Measurements from ENCODE around the gene IL17REL.
"Not testable (repeated sequence)": the region's sequence is repeated elsewhere in the genome, so short reads cannot be mapped to it uniquely, and the experiment has no call there.

Gene IL17REL

DNA sequence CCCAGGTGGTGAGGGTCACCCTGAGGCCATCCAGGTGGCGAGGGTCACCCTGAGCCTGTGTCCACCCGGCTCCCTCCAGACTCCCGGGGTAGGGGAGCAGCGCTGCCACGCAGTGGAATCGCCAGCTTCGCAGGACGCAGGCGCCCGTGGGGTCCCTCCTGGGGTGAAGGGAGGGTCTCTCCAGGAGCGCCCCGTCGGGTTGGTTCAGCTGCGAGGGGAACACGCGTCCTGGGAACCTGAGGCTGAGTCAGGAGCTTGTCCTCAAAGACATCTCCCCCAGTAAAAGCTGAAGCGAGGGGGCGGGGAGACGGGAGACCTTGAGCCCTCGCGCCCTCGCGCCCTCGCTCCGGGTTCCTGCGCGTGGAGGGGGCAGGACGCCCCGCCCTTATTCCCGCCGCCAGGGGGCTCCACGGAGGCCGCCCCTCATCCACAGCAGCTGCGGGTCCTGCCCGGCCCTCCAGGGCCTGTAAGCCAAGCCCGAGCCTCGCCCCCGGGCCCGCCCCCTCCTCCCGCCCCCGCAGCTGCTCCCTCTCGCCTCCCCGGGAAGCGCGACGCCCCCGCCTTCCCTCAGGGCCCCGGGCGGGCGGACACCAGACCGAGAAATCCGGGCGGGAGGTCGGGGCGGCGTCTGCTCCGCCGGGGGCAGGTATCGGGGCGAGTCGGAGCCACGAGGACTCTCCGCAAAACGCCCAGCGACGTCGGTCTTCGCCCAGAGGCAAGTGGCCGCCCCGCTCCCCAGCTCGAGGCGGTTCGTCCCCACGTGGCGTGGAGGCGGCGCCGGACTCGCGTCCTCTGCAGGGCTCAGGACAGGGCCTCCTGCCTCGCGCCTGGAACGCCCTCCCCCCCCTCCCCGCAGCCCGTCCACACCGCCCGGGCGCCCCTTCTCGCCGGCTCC is 29.2 kb downstream of the IL17REL start:
- peak; percentile 20 for DNase-seq

DNA sequence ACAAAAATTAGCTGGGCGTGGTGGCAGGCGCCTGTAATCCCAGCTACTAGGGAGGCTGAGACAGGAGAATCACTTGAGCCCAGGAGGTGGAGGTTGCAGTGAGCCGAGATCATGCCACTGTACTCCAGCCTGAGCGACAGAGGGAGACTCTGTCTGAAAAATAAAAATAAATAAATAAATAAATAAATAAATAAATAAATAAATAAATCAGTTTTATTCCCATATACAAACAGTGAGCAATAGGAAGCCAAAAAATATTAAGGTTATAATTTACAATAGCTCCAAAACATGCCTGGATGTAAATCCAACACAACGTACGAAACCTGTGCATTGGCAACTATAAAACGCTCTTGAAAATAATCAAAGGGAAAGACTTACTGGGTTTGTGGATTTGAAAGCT is 30.8 kb downstream of the IL17REL start:
- DNase-seq = not testable (repeated sequence)

DNA sequence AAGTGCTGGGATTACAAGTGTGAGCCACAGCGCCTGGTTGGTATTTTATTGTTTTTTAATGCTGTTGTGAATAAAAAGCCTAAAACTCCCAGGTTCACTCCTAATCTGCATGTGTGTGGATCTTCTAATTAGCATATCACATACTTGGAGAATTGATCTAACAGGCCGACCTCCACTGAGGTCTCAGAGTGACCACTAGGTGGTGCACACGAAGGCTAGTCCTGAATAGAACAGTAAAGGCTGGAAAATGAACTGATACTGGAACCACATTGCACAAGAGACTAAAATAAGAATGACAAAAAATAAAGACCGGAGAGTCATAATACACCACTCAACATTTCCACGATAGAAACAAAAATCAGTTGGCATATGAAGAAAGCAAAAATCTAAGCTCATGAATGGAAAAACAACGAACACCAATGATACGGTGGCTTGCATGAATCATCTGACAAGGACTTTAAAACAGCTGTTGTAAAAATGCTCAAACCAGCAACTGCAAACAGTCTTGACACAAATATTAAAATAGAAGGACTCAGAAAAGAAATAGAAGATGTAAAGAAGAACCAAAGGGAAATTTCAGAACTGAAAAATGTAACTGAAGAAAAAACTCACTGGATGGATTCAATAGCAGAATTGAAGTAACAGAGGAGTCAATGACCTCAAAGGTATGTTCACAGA is 32.8 kb downstream of the IL17REL start:
- DNase-seq = no peak

DNA sequence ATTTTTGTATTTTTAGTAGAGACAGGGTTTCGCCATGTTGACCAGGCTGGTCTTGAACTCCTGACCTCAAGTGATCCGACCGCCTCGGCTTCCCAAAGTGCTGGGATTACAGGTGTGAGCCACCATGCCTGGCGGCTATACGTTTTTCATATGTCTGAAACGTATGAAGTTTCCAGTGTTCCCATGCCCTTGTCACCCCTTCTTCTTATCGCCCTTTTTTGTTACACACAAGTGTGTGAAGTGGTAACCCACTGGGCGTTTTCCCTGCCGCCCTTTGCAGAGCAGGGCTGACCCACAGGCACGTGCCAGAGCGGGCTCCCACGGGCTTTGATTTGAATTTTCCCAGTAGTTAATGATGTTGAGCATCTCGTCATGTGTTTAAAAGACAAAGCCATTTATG is 35.0 kb downstream of the IL17REL start:
- DNase-seq = no peak

DNA sequence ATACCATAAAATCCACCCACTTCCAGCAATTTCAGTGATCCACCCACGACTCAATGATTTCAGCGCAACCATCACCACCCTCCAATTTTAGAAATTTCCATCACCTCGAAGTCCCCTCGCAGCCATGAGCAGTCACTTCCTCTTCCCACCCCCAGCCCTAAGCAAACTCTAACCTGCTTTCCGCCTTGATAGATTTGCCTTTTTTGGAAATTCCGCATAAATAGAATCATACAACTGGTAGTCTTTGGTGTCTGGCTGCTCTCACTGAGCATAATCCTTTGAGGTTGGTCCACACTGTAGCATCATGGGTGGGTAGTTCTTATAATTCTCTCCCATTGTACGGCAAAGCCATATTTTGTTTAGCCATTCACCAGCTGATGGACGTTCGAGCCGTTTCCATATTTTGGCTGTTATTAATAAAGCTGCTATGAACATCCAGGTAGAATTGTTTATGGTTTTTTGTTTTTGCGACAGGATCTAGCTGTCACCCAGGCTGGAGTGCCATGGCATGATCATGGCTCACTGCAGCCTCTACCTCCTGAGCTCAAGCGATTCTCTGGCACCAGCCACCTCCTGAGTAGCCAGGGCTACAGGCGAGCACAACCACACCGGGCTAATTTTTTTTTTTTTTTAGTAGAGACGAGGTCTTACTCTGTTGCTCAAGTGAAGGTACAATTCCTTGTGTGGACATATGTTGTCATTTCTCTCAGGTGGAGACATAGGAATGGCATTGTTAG is 36.0 kb downstream of the IL17REL start:
- no peak for DNase-seq

DNA sequence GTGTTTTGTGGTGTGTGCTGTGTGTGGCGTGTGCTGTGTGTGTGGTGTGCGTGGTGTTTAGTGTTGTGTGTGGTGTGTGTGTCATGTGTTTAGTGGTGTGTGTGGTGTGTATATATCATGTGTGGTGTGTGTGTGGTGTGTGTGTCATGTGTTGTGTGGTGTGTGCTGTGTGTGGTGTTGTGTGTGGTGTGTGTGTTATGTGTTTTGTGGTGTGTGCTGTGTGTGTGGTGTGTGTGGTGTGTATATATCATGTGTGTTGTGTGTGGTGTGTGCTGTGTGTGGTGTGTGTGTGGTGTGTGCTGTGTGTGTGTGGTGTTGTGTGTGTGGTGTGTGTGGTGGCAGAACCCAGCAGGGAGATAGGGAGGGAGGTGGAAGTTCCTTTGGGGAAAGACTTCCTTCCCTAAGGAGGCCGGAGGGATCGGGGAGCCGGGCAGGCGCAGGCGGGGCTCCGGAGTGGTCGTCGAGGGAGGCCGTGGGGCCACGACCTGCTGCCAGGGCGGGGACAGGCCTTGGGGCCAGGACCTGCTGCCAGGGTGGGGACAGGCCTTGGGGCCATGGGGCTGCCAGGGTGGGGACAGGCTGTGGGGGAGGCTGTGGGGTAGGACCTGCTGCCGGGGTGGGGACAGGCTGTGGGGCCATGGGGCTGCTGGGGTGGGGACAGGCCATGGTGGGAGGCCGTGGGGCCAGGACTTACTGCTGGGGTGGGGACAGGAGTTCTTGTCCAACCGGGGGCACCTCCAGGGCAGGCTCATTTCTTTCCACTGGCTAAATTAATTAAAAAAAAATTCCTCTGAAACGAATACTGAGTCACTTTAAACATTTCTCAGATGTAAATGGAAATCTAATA is 36.8 kb downstream of the IL17REL start:
- peak; percentile 6 for DNase-seq

DNA sequence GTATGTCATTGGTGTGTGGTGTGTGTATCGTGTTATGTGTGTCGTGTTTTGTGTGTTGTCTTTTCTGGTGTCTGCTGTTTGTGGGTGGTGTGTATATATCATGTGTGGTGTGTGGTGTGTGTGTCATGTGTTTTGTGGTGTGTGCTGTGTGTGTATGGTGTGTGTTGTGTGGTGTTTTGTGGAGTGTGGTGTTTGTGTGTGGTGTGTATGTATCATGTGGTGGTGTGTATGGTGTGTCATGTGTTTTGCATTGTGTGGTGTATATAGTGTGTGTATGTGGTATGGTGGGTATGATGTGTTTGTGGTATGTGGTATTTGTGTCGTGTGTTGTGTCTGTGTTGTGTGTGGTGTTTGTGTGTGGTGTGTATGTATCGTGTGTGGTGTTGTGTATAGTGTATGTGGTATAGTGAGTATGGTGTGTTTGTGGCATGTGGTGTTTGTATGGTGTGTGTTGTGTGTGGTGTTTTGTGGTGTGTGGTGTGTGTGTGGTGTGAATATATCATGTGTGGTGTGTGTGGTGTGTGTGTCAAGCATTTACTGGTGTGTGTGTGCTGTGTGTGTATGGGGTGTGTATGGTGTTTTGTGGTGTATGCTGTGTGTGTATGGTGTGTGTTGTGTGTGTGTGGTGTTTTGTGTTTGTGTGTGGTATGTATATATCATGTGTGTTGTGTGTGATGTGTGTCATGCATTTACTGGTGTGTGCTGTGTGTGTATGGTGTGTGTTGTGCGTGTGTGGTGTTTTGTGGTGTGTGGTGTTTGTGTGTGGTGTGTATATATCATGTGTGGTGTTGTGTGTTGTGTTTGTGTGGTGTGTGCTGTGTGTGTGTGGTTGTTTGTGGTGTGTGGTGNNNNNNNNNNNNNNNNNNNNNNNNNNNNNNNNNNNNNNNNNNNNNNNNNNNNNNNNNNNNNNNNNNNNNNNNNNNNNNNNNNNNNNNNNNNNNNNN is 39.3 kb downstream of the IL17REL start:
- peak; percentile 11 for DNase-seq

DNA sequence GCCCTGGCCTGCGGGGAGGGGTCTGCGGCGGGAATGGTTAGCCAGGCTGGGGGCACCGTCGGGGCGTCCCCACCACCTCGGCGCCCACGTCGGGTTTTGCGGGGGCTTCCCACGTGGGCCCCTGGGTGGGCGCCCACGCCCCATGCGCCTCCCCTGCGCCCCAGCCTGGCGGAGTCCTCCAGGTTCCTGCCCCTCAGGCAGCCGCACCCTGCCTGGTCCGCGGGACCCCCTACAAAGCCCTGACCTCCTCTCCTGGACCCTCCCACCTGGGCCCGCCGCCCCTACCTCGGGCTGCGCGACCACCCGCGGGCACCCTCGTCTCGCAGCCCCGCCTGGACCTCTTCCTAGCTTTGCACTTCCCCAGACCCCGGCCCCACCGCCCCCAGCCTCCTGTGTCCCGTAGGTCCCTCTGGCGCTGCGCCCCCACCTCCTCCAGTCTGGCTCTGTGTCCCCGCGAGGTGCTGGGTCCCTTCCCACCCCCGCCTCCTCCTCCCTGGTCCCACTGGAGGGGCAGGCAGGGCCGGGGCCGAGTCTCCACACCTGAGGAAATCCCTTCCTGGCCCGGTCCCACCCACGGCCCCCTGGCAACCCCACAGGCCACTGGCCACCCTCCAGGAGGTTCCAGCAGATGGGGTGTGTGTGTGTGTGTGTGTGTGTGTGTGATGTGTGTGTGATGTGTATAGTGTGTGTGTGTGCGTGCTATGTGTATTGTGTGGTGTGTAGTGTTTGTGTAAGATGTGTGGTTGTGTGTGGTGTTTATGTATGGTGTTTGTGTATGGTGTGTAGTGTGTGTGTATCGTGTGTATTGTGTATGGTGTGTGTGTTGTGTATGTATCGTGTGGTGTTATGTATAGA is 40.2 kb downstream of the IL17REL start:
- DNase-seq = peak; percentile 4

DNA sequence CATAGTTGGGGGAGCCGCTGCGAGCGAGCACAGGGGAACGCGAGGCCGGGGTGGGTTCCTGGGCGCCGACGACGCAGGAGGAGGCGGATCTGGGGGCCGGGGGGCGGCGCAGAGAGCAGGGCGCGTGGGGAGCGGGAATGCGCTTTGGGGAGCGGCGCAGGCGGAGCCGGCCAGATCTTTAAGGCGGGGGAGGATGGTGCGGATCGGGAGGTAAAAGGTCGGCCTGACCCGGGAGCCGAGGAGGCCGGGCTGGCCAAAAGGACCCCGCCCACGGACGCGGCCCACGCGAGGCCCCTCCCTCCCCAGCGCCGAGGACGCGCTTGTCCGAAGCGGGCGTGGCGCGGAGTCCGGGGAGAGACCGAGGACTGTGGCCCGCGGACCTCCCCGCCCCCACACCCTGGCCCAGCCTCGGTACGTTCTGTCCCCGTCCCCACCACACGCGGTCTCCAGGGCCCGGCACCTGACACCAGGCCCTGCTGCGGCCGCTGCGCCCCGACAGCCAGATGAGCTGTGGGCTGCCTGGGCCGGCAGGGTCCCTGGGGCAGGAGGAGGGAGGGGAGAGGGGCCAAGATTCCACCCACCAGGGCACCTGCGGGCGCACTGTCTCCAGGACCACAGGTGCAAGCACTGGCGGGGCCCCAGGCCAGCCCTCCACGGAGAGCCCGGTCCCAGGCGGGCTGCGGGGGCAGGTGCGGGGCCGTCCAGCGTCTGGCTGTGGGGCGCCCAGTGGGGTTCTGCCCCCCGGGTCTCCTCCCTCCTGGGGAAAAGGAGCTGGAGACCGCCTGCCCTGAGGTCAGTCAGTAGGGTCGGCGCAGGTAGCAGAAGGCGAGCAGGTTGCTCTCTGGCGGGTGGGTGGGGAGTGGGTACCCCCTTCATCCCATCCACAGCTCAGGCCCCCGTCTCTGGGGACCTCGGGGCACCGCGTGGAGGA is 41.1 kb downstream of the IL17REL start:
- DNase-seq = peak; percentile 64

DNA sequence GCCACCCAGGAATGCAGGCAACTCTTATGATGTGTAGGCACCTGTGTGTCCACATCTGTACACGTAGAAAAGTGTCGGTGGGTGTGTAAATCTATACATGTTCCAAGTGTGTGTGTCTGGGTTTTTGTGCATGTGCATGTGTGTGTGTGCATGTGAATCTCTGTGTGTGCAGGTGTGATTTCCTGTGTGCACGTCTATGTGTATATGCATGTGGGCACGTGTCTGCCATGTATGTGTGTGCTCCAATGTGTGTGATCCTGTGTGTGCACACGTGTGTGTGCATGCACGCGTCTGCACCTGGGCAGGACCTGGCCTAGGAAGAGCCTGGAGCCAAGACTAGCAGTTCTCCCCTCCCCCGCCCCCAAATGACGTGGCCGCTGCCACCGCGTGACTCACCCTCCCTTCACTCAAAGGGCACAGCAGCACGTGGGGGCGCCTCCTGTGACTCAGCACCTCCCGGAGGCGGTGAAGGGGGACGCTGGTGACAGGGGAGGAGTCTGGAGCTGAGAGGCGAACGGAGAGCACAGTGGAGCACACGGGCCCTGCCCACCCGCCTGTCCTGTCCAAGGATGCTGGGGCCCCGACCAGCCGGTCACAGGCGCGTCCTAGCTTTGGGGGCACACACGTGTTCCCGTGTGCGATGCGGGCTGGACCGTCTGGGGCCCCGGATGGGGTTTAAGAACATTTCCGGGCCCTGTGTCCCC is 41.9 kb downstream of the IL17REL start:
- peak; percentile 91 for DNase-seq

DNA sequence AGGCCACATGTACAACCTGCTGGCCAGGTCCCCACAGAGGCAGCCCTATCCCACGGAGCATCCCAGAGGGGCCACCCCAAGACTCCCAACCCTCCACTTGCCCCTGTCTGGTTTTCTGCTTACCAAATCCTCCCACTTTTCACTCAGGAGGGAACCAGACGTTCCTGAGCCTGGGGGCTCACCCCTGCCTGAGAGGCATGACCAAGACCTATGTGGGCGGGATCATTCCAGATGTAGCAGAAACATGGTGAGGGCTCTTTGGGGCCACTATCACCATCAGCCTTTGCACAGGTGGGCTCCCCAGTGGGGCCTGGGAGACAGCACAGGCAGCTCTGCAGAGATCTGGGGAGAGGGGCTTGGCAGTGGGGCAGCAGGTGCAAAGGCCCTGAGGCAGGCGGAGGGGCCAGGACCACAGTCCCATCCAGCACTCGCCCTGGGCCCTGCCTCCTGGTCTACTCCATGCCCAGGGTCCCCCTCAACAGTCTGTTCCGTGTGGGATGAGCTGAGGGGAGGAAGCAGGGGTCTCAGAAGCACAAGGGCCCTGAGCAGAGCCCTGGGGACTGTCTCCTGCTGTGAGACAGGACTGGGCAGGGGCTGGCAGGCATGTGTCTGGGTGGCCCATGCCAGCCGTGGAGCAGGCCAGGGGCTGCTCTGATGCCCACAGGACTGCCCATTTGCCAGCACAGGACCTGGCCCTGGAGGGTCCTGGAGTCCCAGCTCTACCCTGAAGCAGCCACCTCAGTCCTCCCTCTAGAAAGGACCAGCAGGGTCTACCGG is 42.6 kb downstream of the IL17REL start:
- no peak for DNase-seq

DNA sequence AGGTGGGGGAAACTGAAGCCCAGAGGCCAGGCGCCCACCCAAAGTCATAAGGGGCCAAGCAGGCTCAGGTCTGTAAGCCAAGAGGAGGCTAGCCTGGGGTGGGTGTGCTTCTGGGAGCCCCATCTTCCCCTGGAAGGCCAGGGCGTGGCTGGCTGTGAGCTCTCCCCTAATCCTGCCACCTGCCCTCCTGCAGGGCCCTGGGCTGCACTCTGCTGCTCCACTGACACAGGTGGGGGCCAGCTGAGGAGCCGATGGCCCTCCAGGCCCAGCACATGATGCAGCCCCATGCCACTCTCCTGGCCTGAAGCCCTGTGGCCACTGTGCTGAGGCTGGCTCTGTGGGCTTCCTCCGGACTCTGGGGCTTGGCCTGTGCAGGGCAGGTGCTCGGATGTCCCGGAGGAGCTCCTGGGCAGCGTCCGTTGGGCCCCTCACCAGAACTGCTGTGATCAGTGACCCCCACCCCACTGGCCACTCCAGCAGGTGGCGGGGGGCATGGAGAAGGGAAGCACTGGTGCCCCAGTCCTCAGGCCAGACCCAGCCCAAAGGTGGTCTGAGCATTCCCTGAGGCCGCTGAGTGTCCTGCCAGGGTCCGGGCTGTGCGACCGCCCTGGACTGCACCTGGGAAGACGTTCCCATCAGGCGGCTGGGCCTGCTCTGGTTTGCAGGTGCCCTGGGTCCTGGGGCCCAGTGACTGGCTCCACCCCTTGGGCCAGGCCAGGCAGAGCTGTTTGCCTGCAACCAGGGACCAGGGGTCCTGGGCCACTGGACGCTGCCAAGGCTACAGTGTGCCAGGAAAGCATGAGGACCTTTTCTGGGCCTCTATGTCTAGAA is 43.5 kb downstream of the IL17REL start:
- no peak for DNase-seq

DNA sequence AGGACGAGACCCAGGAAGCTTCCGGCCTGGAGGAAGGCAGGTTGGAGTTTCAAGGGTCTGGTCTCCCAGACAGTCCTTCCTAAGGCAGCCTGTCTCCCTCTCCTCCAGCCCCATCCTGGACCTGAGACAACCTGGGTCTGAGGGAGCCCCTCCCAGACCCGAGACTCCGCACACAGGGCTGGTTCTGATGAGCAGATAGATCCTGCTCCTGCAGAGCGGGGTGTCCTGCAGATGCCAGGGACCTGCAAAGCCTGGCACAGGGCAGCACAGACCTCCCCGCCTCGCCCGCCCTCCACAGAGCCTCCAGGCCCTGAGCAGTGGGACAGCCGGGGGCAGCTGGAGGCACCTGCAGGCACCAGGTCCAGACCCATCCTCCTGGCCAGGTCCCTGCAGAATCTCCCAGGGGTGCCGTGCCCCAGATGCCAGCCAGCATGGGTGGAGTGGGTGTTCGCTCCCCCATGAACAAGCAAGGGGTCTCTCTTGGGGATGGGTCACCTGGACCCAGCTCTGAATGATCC is 44.2 kb downstream of the IL17REL start:
- no peak for DNase-seq

DNA sequence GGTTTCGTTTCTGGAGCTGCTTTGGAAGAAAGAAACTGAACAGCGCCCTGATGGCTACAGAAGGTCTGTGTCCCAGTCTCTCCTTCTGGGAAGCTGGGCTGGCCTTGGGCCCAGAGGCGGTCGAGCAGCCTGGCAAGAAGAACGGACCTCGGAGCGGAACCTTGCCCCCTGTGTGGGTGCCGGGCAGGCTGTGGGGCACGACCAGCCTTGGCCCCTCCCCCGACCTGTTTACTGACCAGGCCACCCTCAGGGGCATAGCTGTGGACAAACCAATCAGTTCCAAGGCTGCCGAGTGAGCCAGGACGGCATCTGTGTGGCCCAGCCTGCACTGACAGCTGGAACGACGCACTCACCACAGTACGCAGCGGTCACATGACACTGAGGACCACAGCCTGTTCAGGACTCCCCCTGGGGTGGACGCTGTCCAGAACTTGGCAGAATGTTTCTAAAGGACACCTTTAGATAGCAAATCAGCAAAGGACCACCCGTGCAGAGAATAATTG is 44.8 kb downstream of the IL17REL start:
- peak; percentile 65 for DNase-seq

DNA sequence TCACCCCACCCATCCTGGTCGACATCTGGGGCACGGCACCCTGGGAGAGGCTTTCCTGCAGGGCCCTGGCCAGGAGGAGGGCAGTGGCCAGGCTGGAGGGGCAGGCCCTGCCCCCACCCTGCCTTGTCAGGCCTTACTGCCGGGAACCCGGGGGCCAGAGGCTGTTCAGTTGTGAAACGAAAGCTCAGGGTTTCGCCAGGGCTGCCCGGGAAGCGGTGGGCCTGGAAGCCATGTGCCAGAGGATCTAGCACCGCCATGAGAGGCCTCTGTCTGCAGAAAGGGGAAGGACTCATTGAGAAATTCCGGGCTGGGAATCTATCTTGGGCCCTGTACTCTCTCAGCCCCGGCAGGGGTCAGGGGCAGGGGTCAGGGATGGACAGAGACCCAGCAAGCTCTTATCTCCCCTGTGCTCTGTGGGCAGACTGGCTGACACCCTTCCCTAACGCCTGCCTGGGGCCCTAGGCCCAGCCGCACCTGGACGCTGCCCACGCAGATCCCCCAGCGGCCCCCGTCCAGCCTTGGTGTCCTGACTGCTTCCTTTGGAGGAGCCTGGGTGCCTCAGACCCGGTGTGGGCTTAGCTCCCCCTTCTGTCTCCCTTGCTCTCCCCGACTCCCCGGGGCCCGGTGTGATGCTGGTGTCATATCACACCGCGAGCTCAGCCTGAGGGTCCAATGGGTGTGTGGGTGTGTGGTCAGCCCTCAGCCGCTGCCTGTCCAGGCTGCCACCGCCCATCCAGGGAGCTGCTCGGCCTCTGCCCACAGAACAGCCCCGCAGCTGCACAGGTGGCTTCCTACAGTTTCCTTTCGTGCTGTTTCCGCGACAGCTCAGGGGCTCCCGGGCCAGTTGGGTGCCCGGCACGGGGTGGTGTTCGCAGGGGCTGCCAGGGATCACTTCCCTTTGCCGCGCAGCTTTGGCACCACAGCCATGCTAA is 45.5 kb downstream of the IL17REL start:
- DNase-seq = no peak
